HG03108 (cell line): ENCODE results near the gene LRRC39.
"Not testable (repeated sequence)": the region's sequence is repeated elsewhere in the genome, so short reads cannot be mapped to it uniquely, and the experiment has no call there.

ENCODE experiments used
- ATAC-seq: cut with Tn5 transposase; IDR thresholded peaks from one replicate; pipeline ENCODE4 v1.9.1; 2021; ENCODE audit warnings: moderate library complexity; ENCODE audit not compliant: unreplicated experiment

The LRRC39 gene

GRCh38 chr1:100178091-100178490 lies at the start of gene LRRC39:
Gene LRRC39, minus strand, starts transcription at chr1:100178256. Its CDS starts 9,740 bp downstream, at chr1:100168516.
- ATAC-seq = no peak

GRCh38 chr1:100222428-100222827 lies 44.4 kb upstream of the LRRC39 start:
- no peak for ATAC-seq

- ATAC-seq = no peak
Observed at GRCh38 chr1:100219883-100220282, 41.8 kb upstream of the LRRC39 start.

GRCh38 chr1:100219457-100219856 lies 41.4 kb upstream of the LRRC39 start:
- no peak for ATAC-seq

- ATAC-seq = no peak
Observed at GRCh38 chr1:100217834-100218233, 39.8 kb upstream of the LRRC39 start.

GRCh38 chr1:100215101-100215500 lies 37.0 kb upstream of the LRRC39 start:
- no peak for ATAC-seq

- no peak for ATAC-seq
Observed at GRCh38 chr1:100213141-100213540, 35.1 kb upstream of the LRRC39 start.

- no peak for ATAC-seq
Observed at GRCh38 chr1:100206301-100206700, 28.2 kb upstream of the LRRC39 start.

- ATAC-seq = not testable (repeated sequence)
Observed at GRCh38 chr1:100205593-100205992, 27.5 kb upstream of the LRRC39 start.

- not testable (repeated sequence) for ATAC-seq
Observed at GRCh38 chr1:100205103-100205502, 27.0 kb upstream of the LRRC39 start.

GRCh38 chr1:100202703-100203102 lies 24.6 kb upstream of the LRRC39 start:
- ATAC-seq = not testable (repeated sequence)

- not testable (repeated sequence) for ATAC-seq
Observed at GRCh38 chr1:100200060-100200459, 22.0 kb upstream of the LRRC39 start.

GRCh38 chr1:100198596-100198995 lies 20.5 kb upstream of the LRRC39 start:
- no peak for ATAC-seq

- ATAC-seq = no peak
Observed at GRCh38 chr1:100188617-100189016, 10.6 kb upstream of the LRRC39 start.

GRCh38 chr1:100187912-100188311 lies 9.9 kb upstream of the LRRC39 start:
- no peak for ATAC-seq

- peak; percentile 69 for ATAC-seq
Observed at GRCh38 chr1:100184536-100184935, 6.5 kb upstream of the LRRC39 start.

- ATAC-seq = no peak
Observed at GRCh38 chr1:100183370-100183769, 5.3 kb upstream of the LRRC39 start.

- no peak for ATAC-seq
Observed at GRCh38 chr1:100177295-100178041, 588 bp downstream of the LRRC39 start.

GRCh38 chr1:100168051-100168450 lies 10.0 kb downstream of the LRRC39 start:
- no peak for ATAC-seq

- ATAC-seq = no peak
Observed at GRCh38 chr1:100164702-100165101, 13.4 kb downstream of the LRRC39 start.

- no peak for ATAC-seq
Observed at GRCh38 chr1:100164216-100164615, 13.8 kb downstream of the LRRC39 start.

GRCh38 chr1:100162881-100163280 lies 15.2 kb downstream of the LRRC39 start:
- no peak for ATAC-seq

GRCh38 chr1:100152271-100152670 lies 25.8 kb downstream of the LRRC39 start:
- ATAC-seq = peak; percentile 69
